SU-DHL-6 (cell line): ENCODE measurements around the gene TCP11X1.
"Not testable (repeated sequence)": the region's sequence is repeated elsewhere in the genome, so short reads cannot be mapped to it uniquely, and the experiment has no call there.

Experiments used
- EZH2phosphoT487 ChIP-seq: fragments of 200-600 bp; sonication (generic), shearing (Covaris generic); conservative IDR thresholded peaks from 2 replicates; pipeline ENCODE4 v1.6.1; 2018; ENCODE audit warnings: mild to moderate bottlenecking, antibody characterized with exemption, low read length, moderate library complexity, mixed read lengths
- TF ChIP-seq, protein P1 (sequence below): fragments of 200-600 bp; sonication (generic); IDR thresholded peaks from one replicate; pipeline ENCODE4 v1.5.1; 2017; ENCODE audit warnings: antibody characterized with exemption, mild to moderate bottlenecking, low read length, moderate library complexity; ENCODE audit not compliant: insufficient read depth, poor library complexity, severe bottlenecking

DNA sequence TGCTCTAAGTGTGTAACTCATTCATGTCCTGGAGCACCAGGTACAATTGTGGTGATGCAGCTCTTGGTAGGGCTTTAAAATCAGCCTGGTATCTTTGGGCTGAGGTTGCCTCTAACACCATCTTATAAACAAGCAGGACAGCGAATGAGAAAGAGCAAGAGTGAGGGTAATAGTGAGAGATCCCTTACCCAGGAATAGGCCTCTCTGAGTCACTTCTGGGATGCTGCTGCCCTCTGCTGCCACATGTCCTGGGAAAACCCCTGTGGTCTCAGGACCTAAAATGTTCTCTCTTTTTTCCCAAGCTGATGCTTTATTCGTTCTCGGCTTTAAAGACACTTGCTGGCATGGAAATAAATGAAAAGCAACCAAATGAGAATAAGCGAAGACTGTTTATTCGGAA, 7.2 kb upstream of the TCP11X1 start:
- TF ChIP-seq, protein P1, sequence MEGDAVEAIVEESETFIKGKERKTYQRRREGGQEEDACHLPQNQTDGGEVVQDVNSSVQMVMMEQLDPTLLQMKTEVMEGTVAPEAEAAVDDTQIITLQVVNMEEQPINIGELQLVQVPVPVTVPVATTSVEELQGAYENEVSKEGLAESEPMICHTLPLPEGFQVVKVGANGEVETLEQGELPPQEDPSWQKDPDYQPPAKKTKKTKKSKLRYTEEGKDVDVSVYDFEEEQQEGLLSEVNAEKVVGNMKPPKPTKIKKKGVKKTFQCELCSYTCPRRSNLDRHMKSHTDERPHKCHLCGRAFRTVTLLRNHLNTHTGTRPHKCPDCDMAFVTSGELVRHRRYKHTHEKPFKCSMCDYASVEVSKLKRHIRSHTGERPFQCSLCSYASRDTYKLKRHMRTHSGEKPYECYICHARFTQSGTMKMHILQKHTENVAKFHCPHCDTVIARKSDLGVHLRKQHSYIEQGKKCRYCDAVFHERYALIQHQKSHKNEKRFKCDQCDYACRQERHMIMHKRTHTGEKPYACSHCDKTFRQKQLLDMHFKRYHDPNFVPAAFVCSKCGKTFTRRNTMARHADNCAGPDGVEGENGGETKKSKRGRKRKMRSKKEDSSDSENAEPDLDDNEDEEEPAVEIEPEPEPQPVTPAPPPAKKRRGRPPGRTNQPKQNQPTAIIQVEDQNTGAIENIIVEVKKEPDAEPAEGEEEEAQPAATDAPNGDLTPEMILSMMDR, result not testable (repeated sequence)
- TF ChIP-seq EZH2phosphoT487, result not testable (repeated sequence)
